Amygdala (tissue), 56 donors: ENCODE results near the gene SFMBT1.
A peak's percentile ranks its signal among the peaks of the same experiment; 100 is the strongest.
"Not testable (repeated sequence)": the region's sequence is repeated elsewhere in the genome, so short reads cannot be mapped to it uniquely, and the experiment has no call there.

ENCODE experiments used
- DNase-seq, 56 donors: peaks; one replicate each; lab custom pipeline; 2025; lab: John Stamatoyannopoulos, UW

Gene SFMBT1

DNA sequence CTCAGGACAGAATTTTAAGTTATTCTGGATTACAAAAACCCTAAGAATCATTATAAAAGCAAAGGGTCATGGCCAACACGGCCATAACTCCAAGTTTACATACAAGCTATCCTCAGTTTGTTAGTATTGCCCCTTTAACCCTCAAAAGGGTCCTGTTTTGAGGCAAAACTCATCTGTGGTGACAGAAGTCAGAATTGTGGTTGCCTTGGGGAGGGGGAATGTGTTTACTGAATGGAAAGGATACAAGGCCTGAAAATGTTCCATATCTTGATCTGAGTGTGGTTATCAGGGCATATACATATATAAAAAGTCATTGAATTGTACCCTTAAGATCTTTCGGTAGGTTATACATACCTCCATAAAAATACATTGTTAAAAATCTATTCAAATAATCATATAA, 2.1 kb downstream of the SFMBT1 start:
- no peak for DNase-seq

DNA sequence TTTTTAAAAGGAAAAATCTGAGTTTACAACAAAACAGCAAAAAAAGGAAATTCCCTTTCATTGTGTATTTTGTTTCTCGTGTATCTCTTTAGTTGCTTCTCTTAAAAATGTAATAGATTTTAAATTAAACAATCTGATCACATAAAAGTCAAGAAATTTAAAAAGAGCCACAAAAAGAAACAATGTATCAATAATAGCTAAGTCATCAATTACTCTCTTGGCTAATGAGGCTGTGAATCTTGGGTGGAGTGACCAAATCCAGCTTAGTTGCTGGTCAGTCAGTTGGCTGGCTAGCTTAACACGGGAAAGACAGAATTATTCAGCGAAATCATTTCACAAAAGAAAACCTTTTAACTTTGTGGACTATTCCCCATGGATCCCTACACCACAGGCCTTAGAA, 3.2 kb downstream of the SFMBT1 start:
- DNase-seq = no peak

DNA sequence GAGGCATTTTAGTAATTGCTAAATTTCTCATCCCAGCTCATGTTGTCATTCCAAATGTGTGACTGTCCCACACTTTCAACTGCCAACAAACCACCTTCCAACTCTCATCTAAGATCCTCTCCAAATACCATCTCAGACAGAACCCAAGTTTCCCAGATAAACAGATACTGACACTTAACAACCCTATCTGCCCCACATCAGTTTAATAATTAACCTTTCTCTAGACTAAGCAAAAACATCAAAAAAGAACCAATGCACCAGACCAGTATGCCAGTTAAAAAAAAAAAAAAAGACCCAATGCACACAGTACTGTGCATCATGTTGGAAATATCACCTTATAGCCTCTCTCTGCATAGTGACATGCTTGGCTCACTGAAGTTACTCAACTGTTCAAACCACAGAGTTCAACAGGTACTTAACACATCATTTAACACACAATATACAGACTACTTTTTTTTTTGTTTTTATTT, 5.5 kb downstream of the SFMBT1 start:
- no peak for DNase-seq

DNA sequence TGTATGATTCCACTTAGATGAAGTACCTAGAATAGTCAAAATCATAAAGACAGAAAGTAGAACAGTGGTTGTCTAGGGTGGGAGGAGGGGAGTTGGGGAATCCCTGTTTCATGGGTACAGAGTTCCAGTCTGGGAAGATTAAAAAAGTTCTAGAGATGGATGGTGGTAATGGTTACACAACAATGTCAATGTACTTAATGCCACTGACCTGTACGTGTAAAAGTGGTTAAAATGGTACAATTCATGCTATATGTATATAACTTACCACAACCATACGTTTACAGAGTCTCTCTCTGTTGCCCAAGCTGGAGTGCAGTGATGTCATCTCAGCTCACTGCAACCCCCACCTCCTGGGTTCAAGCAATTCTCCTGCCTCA, 6.5 kb downstream of the SFMBT1 start:
- no peak for DNase-seq

DNA sequence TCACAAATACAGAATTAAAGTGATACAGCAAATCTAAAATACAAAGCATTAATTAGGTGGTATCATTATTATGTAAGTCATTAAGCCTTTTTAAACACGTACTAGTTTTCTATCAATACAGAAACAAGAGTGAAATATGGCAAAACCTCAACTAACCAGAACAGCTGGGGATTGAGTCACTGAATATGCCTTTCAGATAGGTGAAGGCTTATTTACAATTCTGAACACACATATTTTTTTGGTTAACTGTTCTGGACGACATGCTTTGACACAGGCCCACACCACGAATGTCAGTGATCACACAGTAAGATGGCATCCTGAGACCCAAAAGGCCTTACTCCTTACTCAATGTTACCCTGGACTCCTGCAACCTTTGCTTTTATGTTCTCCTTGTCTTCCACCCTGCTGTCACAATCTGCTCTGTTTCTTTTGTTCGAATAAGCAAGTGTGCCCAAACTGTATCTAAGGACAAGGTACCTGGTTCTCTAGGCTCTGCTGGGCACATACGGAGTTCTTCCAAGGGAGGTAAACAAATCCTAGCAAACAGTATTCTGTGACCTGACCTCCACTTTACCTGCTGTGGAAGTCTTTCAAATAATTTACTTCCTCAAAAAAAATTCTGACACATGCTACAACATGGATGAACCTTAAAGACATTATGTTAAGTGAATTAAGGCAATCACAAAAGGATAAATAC, 7.0 kb downstream of the SFMBT1 start:
- no peak for DNase-seq

DNA sequence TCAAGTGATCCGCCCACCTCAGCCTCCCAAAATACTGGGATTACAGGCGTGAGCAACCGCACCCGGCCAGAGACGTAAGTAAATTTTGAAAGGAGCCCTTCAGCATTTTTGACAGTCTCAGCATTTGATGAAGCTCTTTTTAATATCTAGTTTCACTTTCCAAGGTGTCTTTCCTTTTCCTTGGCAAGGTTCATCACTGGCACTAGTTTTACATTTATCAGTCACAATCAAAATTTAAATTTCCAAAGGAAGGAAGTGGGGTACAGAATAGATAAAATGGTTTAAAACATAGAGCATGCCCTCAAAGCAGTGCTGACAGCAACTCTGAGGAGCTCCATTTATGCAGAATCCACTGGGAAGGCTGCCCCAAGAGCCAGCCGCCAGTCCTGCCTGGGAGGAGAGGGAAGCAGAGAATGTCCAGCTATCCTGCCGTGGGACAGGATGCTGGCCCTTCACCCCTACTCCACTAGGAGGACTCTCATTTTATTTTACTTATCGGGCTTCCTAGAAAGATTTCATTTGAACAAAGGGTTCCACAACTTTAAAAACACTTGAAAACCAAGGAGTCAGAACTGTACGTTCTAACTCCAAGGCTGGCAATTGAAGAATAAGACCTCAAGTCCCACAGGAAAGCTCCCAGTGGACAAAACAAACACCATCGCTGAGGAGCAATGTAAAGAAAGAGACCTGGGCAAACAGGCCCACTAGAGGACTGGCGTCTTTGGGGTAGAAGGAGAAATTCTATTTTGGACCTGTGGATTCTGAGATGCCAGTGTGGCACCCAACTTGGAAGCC, 9.9 kb downstream of the SFMBT1 start:
- DNase-seq = no peak

DNA sequence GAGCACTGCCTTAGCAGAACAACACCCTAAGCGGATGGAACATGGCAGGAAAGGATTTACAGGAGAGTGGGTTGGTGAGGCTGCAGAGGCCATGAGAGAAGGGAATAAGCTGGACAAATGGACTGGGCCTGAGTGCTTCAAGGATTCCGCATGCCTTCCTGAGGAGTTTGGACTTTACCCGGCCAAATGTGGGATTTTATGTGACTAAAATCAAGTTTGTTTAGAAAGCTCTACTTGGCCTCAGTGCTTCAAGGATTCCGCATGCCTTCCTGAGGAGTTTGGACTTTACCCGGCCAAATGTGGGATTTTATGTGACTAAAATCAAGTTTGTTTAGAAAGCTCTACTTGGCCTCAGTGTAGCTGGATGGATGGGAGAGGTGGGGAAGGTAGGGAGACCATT, 10.9 kb downstream of the SFMBT1 start:
- not testable (repeated sequence) for DNase-seq

DNA sequence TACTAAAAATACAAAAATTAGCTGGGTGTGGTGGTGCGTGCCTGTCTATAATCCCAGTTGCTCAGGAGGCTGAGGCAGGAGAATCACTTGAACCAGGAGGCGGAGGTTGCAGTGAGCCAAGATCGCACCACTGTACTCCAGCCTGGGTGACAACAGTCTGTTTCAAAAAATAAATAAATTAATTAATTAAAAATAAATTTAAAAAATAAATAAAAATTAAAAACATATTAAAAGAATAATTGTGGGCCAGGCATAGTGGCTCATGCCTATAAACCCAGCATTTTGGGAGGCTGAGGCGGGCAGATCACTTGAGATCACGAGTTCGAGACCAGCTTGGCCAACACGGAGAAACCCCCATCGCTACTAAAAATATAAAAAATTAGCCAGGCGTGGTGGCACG, 11.5 kb downstream of the SFMBT1 start:
- DNase-seq = not testable (repeated sequence)

DNA sequence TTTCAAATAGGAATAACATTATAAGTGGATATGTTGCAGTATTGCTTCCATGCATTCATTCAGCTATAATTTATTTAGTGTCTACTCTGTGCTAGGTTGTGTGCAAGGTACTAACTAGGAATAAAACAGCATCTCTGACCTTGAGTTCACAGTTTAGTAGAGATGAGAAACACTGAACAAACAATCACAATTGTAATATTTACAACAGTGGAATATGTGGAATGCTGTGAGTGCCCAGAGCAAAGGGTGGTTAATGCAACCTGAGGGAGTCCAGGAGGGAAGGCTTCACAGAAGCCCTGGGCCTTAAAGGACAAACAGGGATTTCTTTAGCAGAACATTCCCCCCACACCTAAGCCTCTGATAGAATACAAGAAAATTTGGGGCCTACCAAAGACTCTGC, 13.3 kb downstream of the SFMBT1 start:
- no peak for DNase-seq

DNA sequence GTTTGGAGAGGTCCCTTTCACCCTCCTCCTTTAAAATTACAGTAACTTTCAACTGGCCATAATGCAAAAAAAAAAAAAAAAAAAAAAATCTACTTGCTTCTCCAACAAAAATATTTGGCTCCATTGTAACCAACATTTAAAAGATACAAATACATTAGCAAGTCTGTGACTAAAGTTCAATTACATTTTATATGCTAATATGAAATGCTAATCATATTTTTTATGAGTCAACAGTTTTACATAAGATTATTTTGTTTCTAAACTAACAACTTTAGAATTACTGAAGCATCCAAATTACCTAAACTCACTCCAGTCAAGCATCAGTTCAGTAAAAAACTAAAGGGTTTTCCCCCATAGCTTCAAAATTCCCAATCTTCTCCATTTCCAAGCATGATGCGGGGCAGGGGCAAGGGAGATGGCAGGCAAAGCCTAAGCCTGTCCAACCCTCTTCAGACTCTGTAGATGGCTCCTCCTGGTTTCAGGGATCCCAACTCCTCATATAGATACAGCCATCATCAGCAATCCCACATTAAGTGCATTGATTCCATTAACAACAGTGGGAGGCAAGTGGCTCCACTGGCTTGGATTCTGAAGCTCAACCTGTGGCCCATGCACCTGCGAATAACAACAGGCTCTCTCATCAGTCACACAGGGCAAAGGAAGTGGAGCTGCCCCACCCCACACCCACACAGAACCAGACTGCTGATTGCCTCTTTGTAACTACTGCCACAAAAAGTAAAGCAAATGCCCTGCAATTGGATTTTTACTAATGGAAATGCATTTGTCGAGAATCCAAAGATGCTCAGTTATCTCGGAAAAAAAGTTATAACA, 15.0 kb downstream of the SFMBT1 start:
- DNase-seq = no peak

DNA sequence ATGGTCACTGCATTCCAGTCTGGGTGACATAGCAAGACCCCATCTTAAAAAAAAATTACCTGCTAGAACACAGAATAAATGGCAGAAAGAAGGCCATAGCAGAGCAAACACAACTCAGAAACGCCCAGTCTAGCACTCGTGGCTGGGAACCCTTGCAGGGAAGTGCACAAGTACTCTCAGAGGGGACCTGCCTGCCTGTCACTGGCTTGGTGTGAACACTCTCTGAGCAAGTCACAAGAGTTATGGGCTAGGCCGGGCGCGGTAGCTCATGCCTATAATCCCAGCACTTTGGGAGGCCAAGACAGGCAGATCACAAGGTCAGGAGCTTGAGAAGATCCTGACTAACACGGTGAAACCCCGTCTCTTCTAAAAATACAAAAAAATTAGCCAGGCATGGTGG, 17.2 kb downstream of the SFMBT1 start:
- no peak for DNase-seq

DNA sequence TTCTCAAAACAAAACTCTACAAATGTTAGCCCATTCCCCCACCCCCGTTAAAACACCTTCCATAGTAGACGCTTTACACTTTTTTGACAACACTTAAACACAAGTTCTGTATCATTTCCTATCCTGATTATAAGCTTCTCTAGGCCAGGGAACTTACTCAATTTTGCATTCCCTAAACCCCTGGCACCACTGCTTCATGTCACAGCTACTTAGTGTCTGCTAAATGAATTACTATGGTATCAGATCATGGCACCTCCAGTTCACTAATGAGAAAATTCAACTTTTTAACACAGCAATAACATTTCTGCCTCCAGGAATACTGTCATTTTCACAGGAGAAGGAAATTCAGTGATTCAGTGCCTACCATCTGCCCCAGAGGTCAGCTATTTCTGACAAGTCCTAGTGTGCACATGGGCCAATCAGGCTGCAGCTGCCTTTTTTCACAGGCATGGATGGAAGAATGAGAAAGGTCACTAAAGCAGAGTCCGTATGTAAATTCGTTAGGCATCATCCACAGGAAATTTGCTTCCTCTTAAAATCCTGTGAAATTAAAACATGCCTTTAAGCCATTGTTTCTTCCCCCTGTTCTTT, 18.5 kb downstream of the SFMBT1 start:
- DNase-seq = no peak

DNA sequence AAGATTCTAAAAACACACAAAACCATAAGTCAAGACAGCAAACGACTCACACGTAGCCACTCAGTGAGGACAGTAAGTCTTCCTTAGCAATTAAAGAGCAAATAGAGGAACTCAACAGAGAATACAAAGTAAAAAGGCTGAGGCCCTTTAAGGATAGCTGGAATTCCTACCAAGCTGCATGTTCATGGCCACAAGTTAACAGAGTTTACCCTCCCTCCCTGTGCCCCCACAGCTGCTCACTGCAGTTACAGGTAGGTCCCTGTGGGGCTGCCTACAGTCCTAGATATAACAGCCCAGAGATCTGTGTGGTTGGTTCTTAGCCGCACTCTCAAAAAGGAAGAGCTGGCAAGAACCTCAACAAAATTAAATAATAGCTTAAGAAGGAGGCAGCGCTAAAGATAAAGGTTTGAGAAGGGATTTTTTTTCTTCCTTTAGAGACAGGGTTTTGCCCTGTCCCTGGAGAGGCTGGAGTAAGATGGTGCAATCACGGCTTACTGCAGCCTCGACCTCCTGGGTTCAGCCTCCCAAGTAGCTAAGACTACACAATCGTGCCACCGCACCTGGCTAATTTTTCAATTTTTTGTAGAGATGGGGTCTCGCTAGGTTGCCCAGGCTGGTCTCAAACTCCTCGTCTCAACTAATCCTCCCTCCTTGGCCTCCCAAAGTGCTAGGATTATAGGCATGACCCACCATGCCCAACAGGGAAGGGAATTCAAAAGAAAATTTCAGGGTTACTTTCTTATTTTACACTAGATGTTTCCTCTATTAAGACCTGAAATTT, 19.3 kb downstream of the SFMBT1 start:
- DNase-seq = no peak

DNA sequence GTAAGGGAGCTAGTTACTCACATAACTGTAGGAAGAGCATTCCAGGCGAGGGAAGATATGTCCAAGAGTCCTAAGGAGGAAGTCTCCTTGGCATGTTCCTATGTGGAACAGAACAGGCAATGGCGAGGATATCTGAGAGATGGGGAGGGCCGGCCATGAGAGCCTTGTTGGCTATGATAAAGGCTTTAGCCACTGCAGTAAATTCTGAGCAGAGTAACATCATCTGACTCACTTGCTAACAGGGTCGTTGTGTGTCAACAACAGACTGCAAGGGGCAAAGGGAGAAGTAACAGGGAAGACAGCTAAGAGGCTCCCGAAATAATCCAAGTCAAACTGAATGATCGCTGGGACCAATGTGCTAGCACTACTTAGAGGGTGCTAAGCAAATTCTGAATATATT, 21.6 kb downstream of the SFMBT1 start:
- no peak for DNase-seq

DNA sequence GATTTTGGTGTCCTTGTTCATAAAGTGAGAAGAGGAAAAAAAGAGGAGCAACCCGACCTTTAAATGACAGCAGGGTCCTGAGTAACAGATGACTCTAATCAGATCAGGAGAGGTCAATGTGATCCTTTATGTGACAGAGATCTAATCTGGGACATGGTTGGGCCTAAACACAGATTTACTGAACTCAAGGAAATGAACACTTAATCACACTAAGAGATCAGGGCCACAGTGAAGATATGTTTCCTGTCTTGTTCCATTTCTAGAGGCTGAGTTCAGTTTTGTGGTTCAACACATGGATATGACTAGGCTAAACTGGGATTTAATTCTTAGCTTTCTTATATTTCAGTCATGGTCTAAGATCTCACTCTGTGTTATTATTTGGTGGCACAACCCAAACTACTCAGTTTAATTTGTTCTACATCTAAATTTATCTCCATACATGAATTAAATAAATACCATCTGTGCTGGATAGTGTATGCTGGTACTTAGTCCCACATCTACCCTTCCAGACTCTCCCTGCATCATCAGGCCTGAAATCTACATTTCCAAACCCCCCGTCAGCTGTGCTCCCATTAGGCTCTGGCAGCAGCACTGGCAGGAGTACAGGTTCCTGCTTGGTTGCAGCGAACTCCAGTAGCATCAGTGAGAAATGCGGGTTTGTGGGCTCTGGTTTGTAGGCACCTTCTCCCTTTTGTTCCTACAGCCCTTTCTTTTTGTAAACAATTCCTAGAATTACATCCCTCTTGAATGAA, 22.6 kb downstream of the SFMBT1 start:
- DNase-seq = peak in 3 of 56 donors; percentile 2 to 15 (median 9)

DNA sequence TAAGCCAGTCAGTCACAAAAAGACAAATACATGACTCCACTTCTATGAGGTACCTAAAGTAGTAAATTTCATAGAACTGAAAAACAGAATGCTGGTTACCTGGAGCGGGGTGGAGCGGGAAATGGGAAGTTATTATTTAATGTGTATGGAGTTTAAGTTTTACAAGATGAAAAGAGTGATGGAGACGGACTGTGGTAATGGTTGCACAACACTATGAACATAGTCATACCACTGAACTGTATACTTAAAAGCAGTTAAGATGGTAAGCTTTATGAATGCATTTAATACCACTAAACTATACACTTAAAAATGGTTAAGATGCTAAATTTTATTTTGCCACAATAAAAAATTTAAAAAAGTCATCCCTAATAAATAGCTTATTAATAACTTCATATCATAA, 23.2 kb downstream of the SFMBT1 start:
- no peak for DNase-seq

DNA sequence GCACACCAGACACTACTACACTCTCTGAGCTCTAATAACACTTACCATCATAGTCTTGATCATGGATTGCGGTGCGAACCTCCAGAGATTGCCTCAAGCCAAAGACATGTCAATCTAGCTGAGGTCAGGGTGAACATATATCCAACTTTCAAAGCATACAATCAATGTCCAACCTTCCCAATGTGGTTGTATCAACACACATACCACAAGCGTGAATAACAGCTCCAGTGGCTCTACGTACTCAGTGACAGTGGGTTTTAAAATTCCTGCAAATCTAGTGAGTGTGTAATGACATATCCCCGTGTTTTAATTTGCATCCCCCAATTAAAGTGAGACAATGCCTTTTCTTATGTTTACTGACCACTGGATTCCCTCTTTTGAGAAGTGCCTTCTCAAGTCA, 29.6 kb downstream of the SFMBT1 start:
- no peak for DNase-seq

DNA sequence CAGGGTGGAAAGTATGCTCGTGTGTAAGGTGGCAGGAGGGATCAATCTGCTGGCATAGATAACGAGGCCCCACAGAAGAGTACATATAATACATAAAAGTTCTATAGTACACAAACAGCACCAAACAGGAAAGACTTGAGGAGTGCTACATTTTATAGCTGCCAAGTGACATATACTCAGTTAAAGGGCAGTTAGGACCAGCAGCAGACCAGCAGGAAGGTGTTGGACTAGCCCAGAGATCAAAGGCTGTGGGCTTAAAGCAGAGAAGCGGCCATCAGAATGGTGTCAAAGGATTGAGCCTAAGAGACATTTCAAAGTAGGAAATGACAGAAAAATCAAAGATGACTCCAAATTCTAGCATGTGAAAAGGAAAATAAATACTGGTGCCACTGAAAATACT, 34.5 kb downstream of the SFMBT1 start:
- no peak for DNase-seq

DNA sequence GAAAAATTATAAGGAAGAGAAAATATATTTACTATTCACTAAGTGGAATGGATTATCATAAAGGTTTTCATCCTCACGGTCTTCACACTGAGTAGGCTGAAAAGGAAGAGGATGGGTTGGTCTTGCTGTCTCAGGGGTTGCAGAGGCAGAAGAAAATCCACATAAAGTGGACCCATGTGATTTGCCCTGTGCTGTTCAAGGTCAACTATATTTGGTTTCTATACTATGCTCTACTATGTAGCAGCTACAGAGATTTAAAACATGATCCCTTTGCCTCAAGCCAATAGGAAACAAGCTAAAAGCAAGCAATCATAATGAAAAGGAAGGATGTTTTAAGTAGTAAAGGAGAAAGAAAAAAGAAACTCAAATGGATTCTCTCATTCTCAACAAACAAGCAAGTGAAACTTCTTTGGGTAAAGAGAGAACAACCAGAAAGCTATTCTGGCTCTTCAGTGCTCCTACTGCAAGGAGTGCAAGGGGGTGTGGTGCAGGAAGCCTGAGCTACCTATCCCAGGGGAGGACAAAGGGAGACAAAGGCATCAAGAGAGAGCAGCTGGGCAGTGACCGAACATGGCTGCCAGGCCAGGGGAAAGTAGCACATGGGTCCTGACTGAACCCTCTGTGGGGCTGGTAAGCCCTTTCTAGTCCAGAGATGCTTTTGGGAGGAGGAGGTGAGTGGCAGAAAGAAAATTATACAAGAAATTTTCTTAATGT, 35.9 kb downstream of the SFMBT1 start:
- DNase-seq = no peak
